BLaER1 treated with 17β-estradiol and CSF1 and Interleukin-3, amounts not matched to agents 10 nM and 100 nM (cell line): Measurements from ENCODE around the gene HENMT1.
"Not testable (repeated sequence)": the region's sequence is repeated elsewhere in the genome, so short reads cannot be mapped to it uniquely, and the experiment has no call there.

Experiments
- H3K27ac ChIP-seq, 11 experiments: shearing (Covaris generic); formaldehyde crosslinking; 2 replicates each; pipeline ENCODE4 v1.8.1; 2022
- H3K27me3 ChIP-seq, 11 experiments: shearing (Covaris generic); formaldehyde crosslinking; 2 replicates each; pipeline ENCODE4 v1.8.1; 2022
- H3K36me3 ChIP-seq, 11 experiments: shearing (Covaris generic); formaldehyde crosslinking; 2 replicates each; pipeline ENCODE4 v1.8.1; 2022
- H3K4me1 ChIP-seq, 10 experiments: shearing (Covaris generic); formaldehyde crosslinking; 2 replicates each; pipeline ENCODE4 v1.8.1; 2022
- H3K4me2 ChIP-seq, 11 experiments: shearing (Covaris generic); formaldehyde crosslinking; 2 replicates each; pipeline ENCODE4 v1.8.1; 2022
- H3K4me3 ChIP-seq, 10 experiments: shearing (Covaris generic); formaldehyde crosslinking; 2 replicates each; pipeline ENCODE4 v1.8.1; 2022
- H3K9ac ChIP-seq, 11 experiments: shearing (Covaris generic); formaldehyde crosslinking; 2 replicates each; pipeline ENCODE4 v1.8.1; 2022
- H3K9me3 ChIP-seq, 11 experiments: shearing (Covaris generic); formaldehyde crosslinking; replicated peaks in 1 of 11; 2 replicates each; pipeline ENCODE4 v1.8.1; 2022
- H4K20me1 ChIP-seq, 11 experiments: shearing (Covaris generic); formaldehyde crosslinking; 2 replicates each; pipeline ENCODE4 v1.8.1; 2022
- Cebpa-rat ChIP-seq, 11 experiments: shearing (Covaris generic); IDR thresholded peaks; 2 replicates each; pipeline ENCODE4 v1.8.1; 2022

The HENMT1 gene

GRCh38 chr1:108661030-108661609 is at the start of gene HENMT1:
Gene HENMT1, minus strand, starts transcription at chr1:108661093. Its CDS starts 1,209 bp downstream, at chr1:108659884.
- peak within 1 kb of the TSS; percentile 49 to 70 (median 60) for H3K4me3 ChIP-seq
- H4K20me1 ChIP-seq = no peaks in the 10 kb centered on the region
- peaks cover 0 to 4% (median 0%) of the 10 kb centered on the region in 11 experiments; a peak in 1 of 22 replicates for H3K36me3 ChIP-seq
- no peak for TF ChIP-seq Cebpa-rat (IDR thresholded peaks at IDR 0.05)
- H3K9me3 ChIP-seq = peaks cover 0 to 27% (median 16%) of the 10 kb centered on the region in 11 experiments; a peak in 18 of 22 replicates
- peaks cover 20 to 37% (median 29%) of the 10 kb centered on the region in 11 experiments for H3K27me3 ChIP-seq
- H3K4me1 ChIP-seq = peaks cover 6 to 20% (median 13%) of the 10 kb centered on the region in 10 experiments; a peak in 18 of 20 replicates
- H3K9ac ChIP-seq = peak within 1 kb of the TSS; percentile 78 to 90 (median 87)
- peak within 1 kb of the TSS; percentile 80 to 97 (median 92) for H3K27ac ChIP-seq
- peak within 1 kb of the TSS; percentile 67 to 87 (median 80) for H3K4me2 ChIP-seq

- no peaks in the 10 kb centered on the region for H3K27me3 ChIP-seq
- H4K20me1 ChIP-seq = 0 out of 22 replicates have a peak, but pooled peaks cover 0 to 5% (median 0%) of the 10 kb centered on the region in 11 experiments
- H3K4me3 ChIP-seq = no peak overlapping the region
- H3K36me3 ChIP-seq = no peaks in the 10 kb centered on the region
- H3K9me3 ChIP-seq = 0 out of 22 replicates have a peak, but pooled peaks cover 0 to 6% (median 0%) of the 10 kb centered on the region in 11 experiments
- TF ChIP-seq Cebpa-rat (IDR thresholded peaks at IDR 0.05) = no peak
- H3K9ac ChIP-seq = no peak overlapping the region
- no peak overlapping the region for H3K27ac ChIP-seq
- H3K4me2 ChIP-seq = no peak overlapping the region
- peaks cover 0 to 7% (median 0%) of the 10 kb centered on the region in 10 experiments; a peak in 3 of 20 replicates for H3K4me1 ChIP-seq
These were observed 48.1 kb upstream of the HENMT1 start for GRCh38 chr1:108708691-108709660.

- H3K4me3 ChIP-seq = no peak overlapping the region
- H3K9ac ChIP-seq = no peak overlapping the region
- peaks cover 0 to 19% (median 0%) of the 10 kb centered on the region in 10 experiments; a peak in 5 of 20 replicates for H3K4me1 ChIP-seq
- no peak overlapping the region for H3K4me2 ChIP-seq
- no peaks in the 10 kb centered on the region for H3K27me3 ChIP-seq
- H3K36me3 ChIP-seq = peaks cover 6 to 9% (median 8%) of the 10 kb centered on the region in 11 experiments; a peak in 21 of 22 replicates
- no peak for TF ChIP-seq Cebpa-rat (IDR thresholded peaks at IDR 0.05)
- H4K20me1 ChIP-seq = peaks cover 0 to 7% (median 5%) of the 10 kb centered on the region in 11 experiments; a peak in 8 of 22 replicates
- H3K27ac ChIP-seq = no peak overlapping the region
- 0 out of 22 replicates have a peak, but pooled peaks cover 0 to 6% (median 0%) of the 10 kb centered on the region in 11 experiments for H3K9me3 ChIP-seq
These were observed 45.8 kb upstream of the HENMT1 start for GRCh38 chr1:108706643-108707042.

GRCh38 chr1:108704496-108704895 is 43.6 kb upstream of the HENMT1 start:
- no peak overlapping the region for H3K4me3 ChIP-seq
- no peak overlapping the region for H3K27ac ChIP-seq
- peak overlapping the region in 1 of 11 experiments; percentile 14; a peak in 1 of 22 replicates for H3K4me2 ChIP-seq
- peaks cover 0 to 28% (median 17%) of the 10 kb centered on the region in 11 experiments; a peak in 13 of 22 replicates for H4K20me1 ChIP-seq
- H3K9me3 ChIP-seq = no peaks in the 10 kb centered on the region
- peaks cover 26 to 30% (median 28%) of the 10 kb centered on the region in 11 experiments for H3K36me3 ChIP-seq
- no peak for TF ChIP-seq Cebpa-rat (IDR thresholded peaks at IDR 0.05)
- no peaks in the 10 kb centered on the region for H3K27me3 ChIP-seq
- H3K4me1 ChIP-seq = peaks cover 0 to 30% (median 6%) of the 10 kb centered on the region in 10 experiments; a peak in 12 of 20 replicates
- no peak overlapping the region for H3K9ac ChIP-seq

- no peaks in the 10 kb centered on the region for H3K27me3 ChIP-seq
- TF ChIP-seq Cebpa-rat (IDR thresholded peaks at IDR 0.05) = no peak
- no peak overlapping the region for H3K4me3 ChIP-seq
- H3K9ac ChIP-seq = no peak overlapping the region
- H3K4me1 ChIP-seq = peaks cover 0 to 36% (median 11%) of the 10 kb centered on the region in 10 experiments; a peak in 12 of 20 replicates
- H4K20me1 ChIP-seq = peaks cover 5 to 33% (median 19%) of the 10 kb centered on the region in 11 experiments; a peak in 15 of 22 replicates
- H3K9me3 ChIP-seq = no peaks in the 10 kb centered on the region
- H3K36me3 ChIP-seq = peaks cover 32 to 36% (median 34%) of the 10 kb centered on the region in 11 experiments
- no peak overlapping the region for H3K27ac ChIP-seq
- H3K4me2 ChIP-seq = peak overlapping the region in 1 of 11 experiments; percentile 14; a peak in 1 of 22 replicates
These were observed 43.0 kb upstream of the HENMT1 start for GRCh38 chr1:108703939-108704338.

GRCh38 chr1:108702109-108702508 is 41.2 kb upstream of the HENMT1 start:
- not testable (repeated sequence) for H3K9ac ChIP-seq, H3K9me3 ChIP-seq, H3K27ac ChIP-seq, H3K27me3 ChIP-seq, H3K4me3 ChIP-seq, H3K4me2 ChIP-seq
- Histone ChIP-seq H3K4me1 (peaks cover 0 to 45% (median 12%) of the 10 kb centered on the region in 10 experiments; a peak in 12 of 20 replicates), H4K20me1 (peaks cover 11 to 50% (median 33%) of the 10 kb centered on the region in 11 experiments; a peak in 15 of 22 replicates), H3K36me3 (peaks cover 50 to 54% (median 52%) of the 10 kb centered on the region in 11 experiments)

- Histone ChIP-seq H3K4me2 (no peak overlapping the region), H3K9me3 (no peaks in the 10 kb centered on the region), H3K4me1 (peaks cover 0 to 53% (median 12%) of the 10 kb centered on the region in 10 experiments; a peak in 13 of 20 replicates), H3K4me3 (no peak overlapping the region), H3K27ac (no peak overlapping the region), H4K20me1 (peaks cover 17 to 58% (median 40%) of the 10 kb centered on the region in 11 experiments; a peak in 19 of 22 replicates), H3K27me3 (no peaks in the 10 kb centered on the region), H3K9ac (no peak overlapping the region), H3K36me3 (peaks cover 58 to 62% (median 60%) of the 10 kb centered on the region in 11 experiments)
- TF ChIP-seq Cebpa-rat (IDR thresholded peaks at IDR 0.05) = no peak
These were observed 40.4 kb upstream of the HENMT1 start for GRCh38 chr1:108701176-108701849.
